Fibroblast of gingiva (primary cell): Measurements from ENCODE around the gene SH2D4B.

ENCODE experiments used
- DNase-seq: peaks from one replicate; pipeline ENCODE4 v3.0.0-alpha.2; 2011; ENCODE audit warnings: low read depth

The SH2D4B gene

DNA sequence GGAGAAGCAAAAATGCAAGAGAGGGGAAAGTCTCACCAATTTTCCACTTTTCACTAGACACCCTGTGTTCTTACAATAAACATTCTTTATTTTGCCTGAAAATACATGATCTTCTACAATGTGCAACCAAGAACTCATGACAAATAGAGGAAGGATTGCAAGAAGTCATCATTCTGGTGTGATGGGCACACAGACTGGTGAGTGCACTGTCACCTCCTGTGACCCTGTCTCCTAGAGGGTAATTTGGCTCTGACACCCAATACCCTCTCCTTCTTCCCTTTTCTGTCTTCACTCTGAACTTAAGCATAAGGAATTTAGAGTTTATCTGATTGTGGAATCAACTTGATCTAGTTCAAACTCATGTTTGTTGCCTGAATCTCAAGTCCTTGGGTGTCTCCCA is 153.7 kb downstream of the SH2D4B start:
- DNase-seq: no peak

GRCh38 chr10:80693565-80693964 is 155.9 kb downstream of the SH2D4B start:
- no peak for DNase-seq

DNA sequence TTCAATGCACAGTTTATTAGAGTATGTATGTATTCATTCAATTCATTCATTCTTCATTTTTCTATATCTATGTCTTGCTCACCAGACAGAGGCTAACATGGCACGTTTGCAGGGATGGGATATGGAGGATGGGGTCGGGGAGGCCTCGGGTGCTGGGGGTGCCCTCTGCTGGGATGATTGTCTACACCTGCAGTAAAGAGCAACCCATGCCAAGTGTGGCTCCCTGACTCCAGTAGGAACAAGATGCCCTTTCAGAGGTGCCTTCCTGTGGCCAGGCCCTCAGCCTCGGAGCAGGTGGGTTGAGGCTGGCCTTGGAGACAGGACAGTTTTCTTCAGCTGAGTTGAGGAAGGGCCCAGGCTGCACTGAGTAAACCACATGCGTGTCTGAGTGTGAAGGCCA is 157.2 kb downstream of the SH2D4B start:
- no peak for DNase-seq
